Peyer's patch (tissue), 4 donors: Measurements from ENCODE around the gene KCTD15. TPM values are rescaled to one million over a fixed set of nuclear protein-coding genes. Genes with fewer than 3 reads are reported as not detected.

Experiments
- DNase-seq, 3 donors: peaks; one replicate each; pipeline ENCODE4 v3.0.0-alpha.2; 2017 to 2019
- H3K27ac ChIP-seq, 4 donors: fragments of 200-600 bp; sonication (generic); one replicate each; pipeline ENCODE4 v1.5.1; 2016 to 2019
- H3K27me3 ChIP-seq, 2 donors: fragments of 200-600 bp; sonication (generic); one replicate each; pipeline ENCODE4 v1.5.1; 2019
- H3K36me3 ChIP-seq, 3 donors: fragments of 200-600 bp; sonication (generic); one replicate each; pipeline ENCODE4 v1.5.1; 2016 to 2019
- H3K4me1 ChIP-seq, 4 donors: fragments of 200-600 bp; sonication (generic); one replicate each; pipeline ENCODE4 v1.5.1; 2016 to 2019
- H3K4me3 ChIP-seq, 4 donors: fragments of 200-600 bp; sonication (generic); 1 replicate in 3 of 4; 2 replicates in 1 of 4; pipeline ENCODE4 v1.5.1; 2016 to 2019; ENCODE audit warnings: mild to moderate bottlenecking in 1 of 4
- H3K9me3 ChIP-seq, 4 donors: fragments of 200-600 bp; sonication (generic); one replicate each; pipeline ENCODE4 v1.5.1; 2016 to 2019; ENCODE audit warnings: mild to moderate bottlenecking in 1 of 4
- POLR2A ChIP-seq, 2 donors: fragments of 450-650 bp; IDR thresholded peaks; one replicate each; pipeline ENCODE4 v1.5.1; 2017; ENCODE audit warnings: antibody characterized with exemption in 2 of 2, mild to moderate bottlenecking in 2 of 2, moderate library complexity in 2 of 2
- total RNA-seq, 4 donors: library from RNA; depleted of rRNA; stranded (reverse); fragments of >200 nt; gene quantifications; one replicate each; pipeline ENCODE4 v1.1.0, GENCODE V29; 2016
- TF ChIP-seq, protein P1 (sequence below), 6 experiments: fragments of 450-650 bp in 4 of 6; fragments of 200-600 bp in 2 of 6; sonication (generic) in 1 of 6; IDR thresholded peaks; one replicate each; pipeline ENCODE4 v1.5.1; 2017 to 2019; ENCODE audit warnings: antibody characterized with exemption in 6 of 6, mild to moderate bottlenecking in 3 of 6, moderate library complexity in 1 of 6

The KCTD15 gene
- total RNA-seq, 4 donors from 2014 or later = 5.4 to 33.5 (median 21.6) TPM

DNA sequence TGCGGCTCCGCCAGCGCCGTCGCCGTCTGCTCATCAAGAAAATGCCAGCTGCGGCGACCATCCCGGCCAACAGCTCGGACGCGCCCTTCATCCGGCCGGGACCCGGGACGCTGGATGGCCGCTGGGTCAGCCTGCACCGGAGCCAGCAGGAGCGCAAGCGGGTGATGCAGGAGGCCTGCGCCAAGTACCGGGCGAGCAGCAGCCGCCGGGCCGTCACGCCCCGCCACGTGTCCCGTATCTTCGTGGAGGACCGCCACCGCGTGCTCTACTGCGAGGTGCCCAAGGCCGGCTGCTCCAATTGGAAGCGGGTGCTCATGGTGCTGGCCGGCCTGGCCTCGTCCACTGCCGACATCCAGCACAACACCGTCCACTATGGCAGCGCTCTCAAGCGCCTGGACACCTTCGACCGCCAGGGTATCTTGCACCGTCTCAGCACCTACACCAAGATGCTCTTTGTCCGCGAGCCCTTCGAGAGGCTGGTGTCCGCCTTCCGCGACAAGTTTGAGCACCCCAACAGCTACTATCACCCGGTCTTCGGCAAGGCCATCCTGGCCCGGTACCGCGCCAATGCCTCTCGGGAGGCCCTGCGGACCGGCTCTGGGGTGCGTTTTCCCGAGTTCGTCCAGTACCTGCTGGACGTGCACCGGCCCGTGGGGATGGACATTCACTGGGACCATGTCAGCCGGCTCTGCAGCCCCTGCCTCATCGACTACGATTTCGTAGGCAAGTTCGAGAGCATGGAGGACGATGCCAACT lies 24.4 kb upstream of the KCTD15 start:
- Histone ChIP-seq H3K36me3 (no peaks in the 10 kb centered on the region), H3K27ac (no peak overlapping the region), H3K4me1 (no peaks in the 10 kb centered on the region), H3K4me3 (no peak overlapping the region), H3K9me3 (no peaks in the 10 kb centered on the region), H3K27me3 (no peaks in the 10 kb centered on the region)
- DNase-seq = no peak
- TF ChIP-seq POLR2A (IDR thresholded peaks at IDR 0.05) = no peak
- TF ChIP-seq, protein P1, sequence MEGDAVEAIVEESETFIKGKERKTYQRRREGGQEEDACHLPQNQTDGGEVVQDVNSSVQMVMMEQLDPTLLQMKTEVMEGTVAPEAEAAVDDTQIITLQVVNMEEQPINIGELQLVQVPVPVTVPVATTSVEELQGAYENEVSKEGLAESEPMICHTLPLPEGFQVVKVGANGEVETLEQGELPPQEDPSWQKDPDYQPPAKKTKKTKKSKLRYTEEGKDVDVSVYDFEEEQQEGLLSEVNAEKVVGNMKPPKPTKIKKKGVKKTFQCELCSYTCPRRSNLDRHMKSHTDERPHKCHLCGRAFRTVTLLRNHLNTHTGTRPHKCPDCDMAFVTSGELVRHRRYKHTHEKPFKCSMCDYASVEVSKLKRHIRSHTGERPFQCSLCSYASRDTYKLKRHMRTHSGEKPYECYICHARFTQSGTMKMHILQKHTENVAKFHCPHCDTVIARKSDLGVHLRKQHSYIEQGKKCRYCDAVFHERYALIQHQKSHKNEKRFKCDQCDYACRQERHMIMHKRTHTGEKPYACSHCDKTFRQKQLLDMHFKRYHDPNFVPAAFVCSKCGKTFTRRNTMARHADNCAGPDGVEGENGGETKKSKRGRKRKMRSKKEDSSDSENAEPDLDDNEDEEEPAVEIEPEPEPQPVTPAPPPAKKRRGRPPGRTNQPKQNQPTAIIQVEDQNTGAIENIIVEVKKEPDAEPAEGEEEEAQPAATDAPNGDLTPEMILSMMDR (IDR thresholded peaks at IDR 0.05) = no peak

DNA sequence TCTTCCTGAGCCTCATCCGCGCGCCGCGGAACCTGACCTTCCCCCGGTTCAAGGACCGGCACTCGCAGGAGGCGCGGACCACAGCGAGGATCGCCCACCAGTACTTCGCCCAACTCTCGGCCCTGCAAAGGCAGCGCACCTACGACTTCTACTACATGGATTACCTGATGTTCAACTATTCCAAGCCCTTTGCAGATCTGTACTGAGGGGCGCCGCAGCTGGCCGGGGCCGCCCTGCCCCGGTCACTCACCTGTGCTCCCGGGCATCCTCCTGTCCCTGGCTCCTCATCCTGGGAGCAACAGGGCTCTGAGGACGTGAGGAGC lies 23.9 kb upstream of the KCTD15 start:
- Histone ChIP-seq H3K4me3 (no peak overlapping the region), H3K27me3 (no peaks in the 10 kb centered on the region), H3K27ac (no peak overlapping the region), H3K9me3 (no peaks in the 10 kb centered on the region), H3K36me3 (no peaks in the 10 kb centered on the region), H3K4me1 (no peaks in the 10 kb centered on the region)
- no peak for TF ChIP-seq POLR2A (IDR thresholded peaks at IDR 0.05)
- TF ChIP-seq, protein P1 (IDR thresholded peaks at IDR 0.05) = no peak
- DNase-seq = no peak

- Histone ChIP-seq H3K27me3 (peaks cover 0 to 2% of the 10 kb centered on the region in 2 donors), H3K36me3 (no peaks in the 10 kb centered on the region), H3K4me1 (no peaks in the 10 kb centered on the region), H3K9me3 (no peaks in the 10 kb centered on the region), H3K4me3 (no peak overlapping the region), H3K27ac (no peak overlapping the region)
- no peak for DNase-seq
- no peak for TF ChIP-seq POLR2A (IDR thresholded peaks at IDR 0.05)
- TF ChIP-seq, protein P1 (IDR thresholded peaks at IDR 0.05) = no peak
Measured at GRCh38 chr19:33773704-33774624, 22.7 kb upstream of the KCTD15 start.

DNA sequence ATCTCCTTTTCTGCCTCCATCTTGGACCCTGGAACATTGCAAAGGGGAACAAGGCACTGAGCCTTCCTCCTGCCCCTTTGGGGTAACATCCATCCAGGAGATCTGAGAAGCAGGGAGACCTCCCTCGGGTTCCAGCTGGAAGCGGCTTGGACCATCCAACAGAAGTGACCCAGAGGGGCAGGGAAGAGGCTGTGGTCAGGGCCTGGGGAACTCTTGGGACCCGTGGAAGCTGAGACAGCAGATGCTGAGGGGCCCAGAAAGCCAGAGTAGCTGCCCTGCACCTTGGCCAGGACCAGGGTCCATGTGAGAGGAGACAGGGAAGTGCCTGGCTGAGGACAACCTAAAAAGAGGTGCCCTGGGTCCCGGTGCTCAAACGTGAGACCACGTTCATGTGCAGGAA lies 21.9 kb upstream of the KCTD15 start:
- no peak for DNase-seq
- TF ChIP-seq POLR2A (IDR thresholded peaks at IDR 0.05) = no peak
- TF ChIP-seq, protein P1 (IDR thresholded peaks at IDR 0.05) = no peak
- Histone ChIP-seq H3K36me3 (no peaks in the 10 kb centered on the region), H3K27me3 (peaks cover 0 to 6% of the 10 kb centered on the region in 2 donors), H3K9me3 (no peaks in the 10 kb centered on the region), H3K27ac (no peak overlapping the region), H3K4me1 (no peaks in the 10 kb centered on the region), H3K4me3 (no peak overlapping the region)

- DNase-seq = no peak
Measured at GRCh38 chr19:33775731-33776487, 20.8 kb upstream of the KCTD15 start.

More at GRCh38 chr19:33775731-33776487, 20.8 kb upstream of the KCTD15 start:
- H3K36me3 ChIP-seq = no peaks in the 10 kb centered on the region
- no peaks in the 10 kb centered on the region for H3K4me1 ChIP-seq
- H3K27me3 ChIP-seq = peaks cover 0 to 6% of the 10 kb centered on the region in 2 donors
- no peak overlapping the region for H3K27ac ChIP-seq
- TF ChIP-seq POLR2A (IDR thresholded peaks at IDR 0.05) = no peak
- TF ChIP-seq, protein P1 (IDR thresholded peaks at IDR 0.05) = no peak
- H3K9me3 ChIP-seq = no peaks in the 10 kb centered on the region
- no peak overlapping the region for H3K4me3 ChIP-seq
